Activated T-cell treated with anti-CD3 and anti-CD28 coated beads for 48 hours (primary cell): ENCODE results near the gene SGMS1.
"Not testable (repeated sequence)": the region's sequence is repeated elsewhere in the genome, so short reads cannot be mapped to it uniquely, and the experiment has no call there.

Experiments
- DNase-seq: peaks from one replicate; pipeline ENCODE4 v3.0.0-alpha.2; 2020; ENCODE audit warnings: low read depth

SGMS1 gene

DNA sequence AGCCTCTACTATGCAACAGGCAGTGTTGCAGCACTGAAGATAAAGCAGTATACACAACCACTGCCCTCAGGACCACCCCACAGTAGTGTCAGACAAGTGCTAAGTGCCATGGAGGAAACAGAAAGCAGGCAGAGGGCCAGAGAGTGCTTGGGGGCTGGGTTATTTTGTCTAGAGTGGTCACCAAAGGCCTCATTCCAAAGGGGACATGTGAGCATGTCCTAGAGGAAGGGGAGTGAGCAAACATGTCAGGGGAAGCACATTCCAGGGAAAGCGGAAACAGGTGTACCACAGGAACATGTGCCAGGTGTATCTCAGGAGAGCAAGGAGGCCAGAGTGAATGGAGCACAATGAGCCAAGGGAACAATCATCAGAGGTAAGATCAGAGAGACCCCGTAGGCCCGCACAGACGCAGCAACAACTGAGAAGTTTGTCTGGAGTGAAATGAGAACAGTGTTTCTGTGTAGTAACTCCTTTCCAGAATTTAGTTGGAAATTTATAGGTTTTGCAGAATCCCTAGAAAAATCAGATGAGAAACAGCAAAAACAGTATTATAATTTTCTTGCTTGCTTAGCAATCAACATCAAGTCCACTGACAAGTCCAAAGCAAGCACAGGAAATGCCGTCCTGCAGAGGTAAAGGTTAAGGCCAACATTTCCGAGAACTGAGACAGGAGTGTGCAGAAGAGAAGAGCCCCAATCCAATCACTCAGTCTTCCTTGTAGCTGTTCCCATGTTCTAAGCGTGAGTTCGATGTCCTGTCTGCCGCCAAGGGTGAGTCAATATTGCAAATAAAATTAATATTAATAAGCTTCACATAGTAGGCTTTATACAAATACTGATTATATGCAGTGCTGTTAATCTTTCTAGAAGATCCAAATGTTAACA lies 67.3 kb downstream of the SGMS1 start:
- no peak for DNase-seq

DNA sequence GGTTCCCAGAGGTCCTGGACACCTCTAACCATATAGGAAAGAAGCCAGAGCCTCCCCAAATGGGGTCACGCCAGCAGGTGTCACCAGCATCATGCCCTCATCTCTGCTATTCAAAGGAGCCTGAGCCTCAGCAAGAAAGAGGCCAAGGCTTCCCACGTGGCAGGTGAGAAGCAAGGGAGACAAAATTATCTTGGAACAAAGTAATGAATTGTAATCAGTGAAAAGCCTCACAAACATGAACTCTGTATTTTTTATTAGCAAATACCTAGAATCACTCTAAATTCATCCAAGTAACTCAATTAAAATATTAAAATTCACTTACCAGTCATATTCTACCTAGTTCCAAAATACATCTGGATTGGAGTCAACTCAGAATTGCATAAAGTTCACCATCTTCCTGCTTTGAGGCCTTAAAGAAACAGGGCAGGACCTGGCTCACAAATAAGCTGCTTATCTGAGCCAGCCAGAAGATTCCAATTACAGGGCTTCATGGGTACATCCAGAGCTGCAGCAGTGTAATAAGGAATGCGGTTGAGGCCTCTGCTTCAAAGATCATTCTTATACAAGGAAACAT lies 68.7 kb downstream of the SGMS1 start:
- no peak for DNase-seq

DNA sequence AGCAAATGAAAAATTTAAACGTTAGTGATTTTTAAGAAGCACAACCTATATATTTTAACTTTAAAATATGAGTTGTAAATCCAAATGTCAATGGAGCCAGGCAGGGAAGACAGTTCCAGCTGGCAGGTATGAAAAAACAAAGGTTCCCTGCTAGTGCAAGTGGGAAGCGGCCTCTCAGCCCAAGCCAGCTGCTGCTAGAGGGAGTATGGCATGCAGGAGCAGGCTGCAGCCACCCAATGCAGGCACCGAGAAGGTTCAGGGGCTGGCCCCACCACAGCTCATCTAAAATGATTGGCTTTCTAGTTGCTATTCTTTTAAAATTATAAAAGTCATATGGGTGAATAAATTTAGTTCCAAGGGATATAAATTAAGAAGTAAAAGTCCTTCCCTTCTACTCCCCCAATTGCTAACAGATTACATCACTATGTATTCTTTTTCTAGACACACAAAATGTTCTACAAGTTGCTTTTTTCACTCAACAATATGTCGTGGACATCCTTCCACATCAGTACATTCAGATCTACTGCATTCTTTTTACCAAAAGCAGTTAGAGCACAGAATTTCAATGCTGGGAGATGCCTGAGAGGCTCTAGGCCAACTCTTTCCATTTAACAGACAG lies 69.3 kb downstream of the SGMS1 start:
- DNase-seq, result no peak

DNA sequence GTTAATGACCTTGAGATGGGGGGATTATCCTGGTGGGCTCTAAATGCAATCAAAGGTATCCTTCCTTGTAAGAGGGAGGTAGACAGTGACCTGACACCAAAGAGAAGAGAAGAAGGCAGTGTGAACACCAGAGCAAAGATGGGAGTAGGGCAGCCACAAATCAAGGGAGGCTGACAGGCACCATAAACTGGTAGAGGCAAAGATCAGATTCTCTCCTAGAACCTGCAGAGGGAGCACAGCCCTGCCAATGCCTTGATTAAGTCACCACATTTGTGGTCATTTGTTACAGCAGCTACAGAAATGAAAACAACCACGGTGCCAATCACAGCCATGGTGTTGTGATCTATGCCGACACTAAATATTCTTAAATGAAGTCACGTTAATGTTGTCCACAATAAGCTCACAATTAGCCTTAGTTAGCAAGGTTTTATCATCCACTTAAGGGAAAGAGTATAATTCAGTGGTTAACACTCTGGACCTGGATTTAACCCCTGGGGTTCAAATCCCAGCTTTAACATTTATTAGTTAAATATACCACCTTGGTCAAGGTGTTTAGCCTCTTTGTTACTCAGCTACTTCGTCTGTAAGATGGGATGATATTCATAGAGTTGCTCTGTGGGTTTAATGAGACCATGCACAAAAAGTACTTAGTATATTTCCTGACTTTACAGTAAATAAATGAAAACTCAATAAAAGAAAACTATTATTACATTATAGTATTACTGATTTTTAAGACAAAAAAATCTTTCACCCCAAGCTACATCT lies 70.8 kb downstream of the SGMS1 start:
- no peak for DNase-seq

DNA sequence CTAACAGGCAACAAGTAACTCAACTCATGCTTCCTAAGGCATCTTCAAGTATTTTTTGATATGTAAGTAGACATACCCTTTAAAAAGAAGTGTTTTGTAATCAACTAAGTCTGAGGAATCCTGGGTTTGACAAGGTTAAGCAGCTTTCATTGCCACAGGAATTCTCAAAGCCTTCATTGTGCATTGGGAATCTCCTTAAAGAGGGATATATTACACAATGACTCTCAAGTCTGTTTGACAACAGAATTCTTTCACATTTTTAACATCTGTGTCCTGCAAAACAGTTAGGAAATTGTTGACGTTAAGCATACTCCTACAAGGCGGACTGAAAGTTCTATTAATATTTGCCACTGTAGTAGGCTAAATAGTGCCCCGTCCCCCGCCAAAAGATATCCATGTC lies 71.4 kb downstream of the SGMS1 start:
- no peak for DNase-seq

DNA sequence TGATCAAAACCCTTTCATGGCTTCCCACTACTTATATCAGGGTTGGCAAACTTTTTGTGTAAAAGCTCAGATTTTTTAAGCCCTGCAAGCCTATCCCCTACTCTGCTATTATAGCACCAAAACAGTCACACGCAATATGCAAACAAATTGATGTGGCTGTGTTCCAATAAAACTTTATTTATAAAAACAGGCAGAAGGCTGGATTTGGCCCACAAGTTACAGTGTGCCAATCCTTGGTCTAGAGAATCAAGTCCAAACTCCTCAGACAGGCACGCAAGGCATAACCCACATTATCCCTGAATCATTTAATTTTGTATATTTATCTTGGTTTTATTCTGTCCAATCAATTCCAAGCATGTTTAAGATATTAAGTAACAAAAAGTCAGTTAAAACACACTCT lies 71.9 kb downstream of the SGMS1 start:
- DNase-seq, result no peak

DNA sequence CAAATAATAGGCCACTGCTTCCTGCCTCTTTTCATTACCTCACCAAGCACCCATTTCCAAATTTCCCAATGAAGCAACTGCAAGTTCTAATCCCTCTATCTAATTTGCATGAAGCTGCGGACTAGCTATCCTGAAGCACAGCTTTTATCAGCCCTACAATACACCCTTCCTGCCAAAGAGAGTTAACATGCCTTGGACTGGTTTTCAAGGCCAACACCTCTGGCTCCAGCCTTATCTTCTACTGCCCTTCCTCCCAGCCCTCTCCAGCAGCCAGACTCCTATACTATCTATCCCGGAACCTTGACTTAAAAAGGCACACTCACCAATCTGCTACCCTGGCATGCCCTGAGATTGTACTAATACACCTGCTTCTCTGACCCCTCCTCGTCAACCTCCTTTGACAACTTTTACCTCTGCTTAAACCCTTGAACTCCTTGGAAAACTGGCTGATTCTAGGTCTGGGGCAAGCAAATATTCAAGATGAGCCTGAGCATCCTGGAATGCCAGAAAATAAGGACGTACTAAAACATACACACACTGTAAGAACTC lies 73.4 kb downstream of the SGMS1 start:
- DNase-seq, result no peak

DNA sequence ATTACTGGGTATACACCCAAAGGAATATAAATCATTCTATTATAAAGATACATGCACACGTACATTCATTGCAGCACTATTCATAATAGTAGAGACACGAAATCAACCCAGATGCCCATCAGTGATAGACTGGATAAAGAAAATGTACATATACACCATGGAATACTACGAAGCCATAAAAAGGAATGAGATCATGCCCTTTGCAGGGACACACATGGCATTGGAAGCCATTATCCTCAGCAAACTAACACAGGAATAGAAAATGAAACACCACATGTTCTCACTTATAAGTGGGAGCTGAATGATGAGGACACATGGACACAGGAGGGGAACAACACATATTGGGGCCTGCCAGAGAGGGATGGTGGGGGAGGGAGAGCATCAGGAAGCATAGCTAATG lies 74.6 kb downstream of the SGMS1 start:
- DNase-seq, result not testable (repeated sequence)

DNA sequence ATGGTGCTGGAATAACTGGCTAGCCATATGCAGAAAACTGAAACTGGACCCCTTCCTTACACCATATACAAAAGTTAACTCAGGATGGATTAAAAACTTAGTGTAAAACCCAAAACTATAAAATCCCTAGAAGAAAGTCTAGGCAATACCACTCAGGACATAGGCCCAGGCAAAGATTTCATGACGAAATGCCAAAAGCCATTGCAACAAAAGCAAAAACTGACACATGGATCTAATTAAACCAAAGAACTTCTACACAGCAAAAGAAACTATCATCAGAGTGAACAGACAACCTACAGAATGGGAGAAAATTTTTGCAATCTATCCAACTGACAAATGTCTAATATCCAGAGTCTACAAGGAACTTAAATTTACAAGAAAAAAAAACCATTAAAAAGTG lies 75.3 kb downstream of the SGMS1 start:
- not testable (repeated sequence) for DNase-seq

DNA sequence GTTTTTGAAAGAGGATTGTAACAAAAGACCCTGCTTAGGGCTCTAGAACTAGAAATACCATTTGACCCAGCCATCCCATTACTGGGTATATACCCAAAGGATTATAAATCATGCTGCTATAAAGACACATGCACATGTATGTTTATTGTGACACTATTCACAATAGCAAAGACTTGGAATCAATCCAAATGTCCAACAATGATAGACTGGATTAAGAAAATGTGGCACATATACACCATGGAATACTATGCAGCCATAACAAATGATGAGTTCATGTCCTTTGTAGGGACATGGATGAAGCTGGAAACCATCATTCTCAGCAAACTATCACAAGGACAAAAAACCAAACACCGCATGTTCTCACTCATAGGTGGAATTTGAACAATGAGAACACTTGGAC lies 77.5 kb downstream of the SGMS1 start:
- not testable (repeated sequence) for DNase-seq

DNA sequence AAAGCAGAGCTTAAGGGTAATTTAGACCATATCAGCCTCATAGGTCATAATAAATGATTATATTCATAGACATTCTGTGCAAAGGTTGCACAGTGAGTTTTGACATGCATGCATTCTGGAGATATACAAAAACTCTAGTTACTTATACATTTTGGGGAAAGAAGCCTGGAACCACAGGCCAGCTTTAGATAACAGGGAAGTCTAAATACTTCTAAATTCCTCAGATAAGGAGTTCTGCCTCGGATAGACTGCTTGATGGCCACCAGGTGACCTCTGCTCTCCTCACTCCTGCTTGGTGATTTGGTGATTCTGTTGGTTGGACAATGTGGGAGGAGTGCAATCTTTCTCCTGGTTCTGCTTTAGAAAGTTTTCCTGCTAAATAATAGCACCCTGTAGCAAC lies 77.9 kb downstream of the SGMS1 start:
- no peak for DNase-seq

DNA sequence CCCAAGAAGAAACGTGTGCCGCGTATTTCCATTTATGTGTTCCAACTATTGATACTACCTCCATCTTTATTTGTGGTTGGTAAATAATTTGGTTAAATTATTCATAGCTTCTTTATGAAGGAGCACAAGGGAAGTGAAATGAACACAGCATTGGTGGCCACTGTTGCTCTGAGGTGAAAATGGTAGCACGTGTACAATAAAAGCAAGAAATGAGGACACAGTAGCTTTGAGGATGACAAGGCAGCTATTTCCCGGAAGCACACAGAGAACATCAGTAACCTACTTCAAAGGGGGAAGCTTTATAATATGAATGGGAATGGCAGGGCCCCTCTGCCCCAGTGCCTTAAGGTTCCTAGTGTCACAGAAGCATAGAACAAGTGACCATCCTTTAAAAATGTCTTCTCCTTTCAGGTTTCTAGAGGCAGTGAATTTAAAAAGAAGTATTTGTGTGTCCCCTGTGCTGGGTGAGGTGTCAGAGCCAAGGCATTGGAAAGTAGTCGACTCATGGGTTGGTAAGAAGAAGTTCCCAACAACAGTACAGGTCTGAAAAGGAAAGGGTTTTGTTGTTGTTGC lies 78.8 kb downstream of the SGMS1 start:
- no peak for DNase-seq

DNA sequence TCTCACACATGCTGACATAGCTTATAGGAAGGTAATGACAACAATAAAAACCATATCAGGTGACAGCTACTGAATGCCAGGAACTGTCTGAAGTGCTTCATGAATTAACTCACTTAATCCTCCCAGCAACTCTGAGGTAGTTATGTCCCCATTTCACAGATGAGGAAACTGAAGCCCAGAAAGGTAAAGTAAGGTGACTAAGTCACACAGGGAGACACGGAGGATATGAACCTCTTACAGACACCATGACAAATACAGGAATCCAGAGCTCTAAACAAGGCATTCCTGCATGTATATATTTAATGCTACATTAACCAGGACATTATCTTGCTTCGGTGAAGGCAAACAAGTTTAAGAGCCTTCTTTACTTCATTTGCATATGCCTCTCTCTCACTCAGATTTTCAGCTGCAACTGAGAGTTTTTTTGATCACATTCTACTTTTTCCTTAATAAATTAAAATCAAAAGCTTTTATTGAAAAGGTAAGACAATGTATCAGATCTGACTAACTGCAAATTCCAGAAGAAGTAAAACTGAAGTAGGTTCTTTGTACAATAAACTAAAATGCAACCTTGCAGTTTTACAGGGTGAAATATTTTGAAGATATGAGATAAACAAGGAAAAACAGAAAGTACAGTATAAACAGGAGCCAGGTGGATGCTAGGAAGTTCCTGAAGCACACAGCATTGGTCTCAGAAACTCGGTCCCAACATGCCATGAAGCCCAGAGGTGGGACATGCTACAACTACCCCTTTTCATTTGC lies 79.5 kb downstream of the SGMS1 start:
- no peak for DNase-seq

DNA sequence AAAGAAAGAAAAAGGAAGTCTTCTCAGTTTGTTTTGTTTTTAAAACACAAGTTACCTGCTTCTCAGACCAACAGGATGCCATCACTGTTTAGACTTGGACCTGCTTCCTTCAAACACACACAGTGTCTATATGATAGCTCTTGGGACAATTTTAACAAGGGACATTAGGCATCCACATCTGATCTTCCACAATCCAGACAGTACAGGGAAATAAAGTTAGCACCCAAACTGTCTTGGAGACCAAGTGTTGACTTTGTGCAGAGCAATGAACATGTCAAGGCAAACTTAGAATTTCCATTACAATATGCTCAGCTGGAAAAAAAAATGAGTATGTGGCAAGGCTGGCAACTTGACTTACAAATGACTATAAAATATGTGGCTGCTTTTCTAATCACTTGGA lies 80.9 kb downstream of the SGMS1 start:
- DNase-seq, result no peak

DNA sequence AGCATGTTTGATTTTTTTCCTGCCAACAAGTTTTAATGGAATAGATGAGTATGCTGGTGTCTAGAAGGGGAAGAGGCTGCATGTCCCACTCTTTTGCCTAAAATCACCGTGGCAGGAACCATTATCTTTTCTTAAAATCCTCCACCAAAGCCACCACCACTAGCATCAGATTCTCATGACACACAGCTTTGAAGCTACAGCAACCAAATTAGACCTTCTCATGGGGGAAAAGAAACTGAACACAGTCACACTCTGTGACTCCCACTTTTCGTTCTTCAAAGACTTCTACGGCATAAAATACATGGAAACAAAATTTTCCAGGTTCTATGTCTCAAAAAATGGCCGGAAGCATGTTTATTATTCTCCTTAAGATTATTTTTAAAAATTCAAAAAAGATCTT lies 81.8 kb downstream of the SGMS1 start:
- DNase-seq, result no peak

DNA sequence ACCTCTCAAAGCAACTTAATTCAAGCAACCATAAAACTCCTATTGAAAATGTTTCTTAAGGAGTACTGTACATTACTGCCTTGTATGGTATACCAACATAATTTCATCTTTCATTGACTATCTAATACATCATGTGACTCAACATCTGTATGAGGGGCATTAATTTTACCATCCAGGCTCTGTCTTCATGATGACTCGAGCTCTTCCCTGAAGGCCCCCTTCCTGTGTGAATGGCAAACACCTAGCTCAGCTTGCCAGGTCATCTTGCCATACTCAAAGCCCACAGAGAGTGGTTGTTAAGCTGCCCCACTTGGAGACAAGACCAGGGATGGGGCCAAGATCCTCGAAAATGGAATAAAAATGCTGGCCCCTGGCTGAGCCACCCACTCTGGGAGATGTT lies 82.4 kb downstream of the SGMS1 start:
- no peak for DNase-seq

DNA sequence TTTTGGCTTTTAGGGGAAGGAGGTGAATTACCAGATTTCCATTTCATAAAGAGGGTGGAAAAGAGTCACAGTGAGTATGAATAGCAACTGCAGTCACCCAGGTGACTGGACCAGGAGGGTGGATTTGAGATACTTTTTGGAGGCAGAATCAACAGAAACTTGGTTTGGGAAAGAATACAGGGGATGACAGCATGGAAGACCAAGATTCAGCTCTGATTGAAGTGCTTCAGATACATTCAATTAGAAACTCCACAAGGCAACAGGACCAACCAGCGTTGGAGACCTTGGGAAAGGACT lies 83.0 kb downstream of the SGMS1 start:
- DNase-seq, result no peak

DNA sequence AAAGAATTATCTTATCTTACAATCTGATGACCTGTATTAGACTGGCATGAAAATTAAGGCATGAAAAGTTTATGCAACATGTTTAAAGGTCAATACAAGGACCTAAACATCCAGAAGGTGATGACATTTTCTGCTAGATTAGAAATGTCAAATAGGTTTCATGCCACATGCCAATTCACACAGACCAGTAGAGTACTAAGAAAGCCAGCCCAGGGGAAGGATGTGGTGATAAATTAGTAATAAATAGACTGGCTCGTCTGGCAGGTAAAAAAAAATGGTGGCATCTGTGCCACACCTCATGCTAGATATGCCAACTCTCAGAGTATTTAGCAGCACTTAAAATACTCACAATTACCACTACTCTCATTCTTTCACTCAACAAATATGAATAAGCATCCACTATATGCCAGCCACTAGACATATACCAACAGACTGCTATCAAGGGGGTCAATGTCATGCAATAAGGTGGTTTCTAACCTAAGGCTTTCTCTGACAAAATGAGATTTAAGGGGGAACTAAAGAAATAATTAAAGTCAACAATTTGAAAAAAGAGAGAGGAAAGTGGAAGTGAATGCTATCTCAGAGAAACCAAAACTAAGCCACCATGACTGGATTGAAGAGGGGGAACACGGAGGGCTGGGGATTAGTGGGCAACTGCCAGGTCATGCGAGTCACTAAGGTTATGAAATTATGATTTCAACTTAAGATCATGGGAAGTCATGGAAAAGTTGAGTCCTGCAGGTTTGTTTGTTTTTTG lies 83.5 kb downstream of the SGMS1 start:
- no peak for DNase-seq

DNA sequence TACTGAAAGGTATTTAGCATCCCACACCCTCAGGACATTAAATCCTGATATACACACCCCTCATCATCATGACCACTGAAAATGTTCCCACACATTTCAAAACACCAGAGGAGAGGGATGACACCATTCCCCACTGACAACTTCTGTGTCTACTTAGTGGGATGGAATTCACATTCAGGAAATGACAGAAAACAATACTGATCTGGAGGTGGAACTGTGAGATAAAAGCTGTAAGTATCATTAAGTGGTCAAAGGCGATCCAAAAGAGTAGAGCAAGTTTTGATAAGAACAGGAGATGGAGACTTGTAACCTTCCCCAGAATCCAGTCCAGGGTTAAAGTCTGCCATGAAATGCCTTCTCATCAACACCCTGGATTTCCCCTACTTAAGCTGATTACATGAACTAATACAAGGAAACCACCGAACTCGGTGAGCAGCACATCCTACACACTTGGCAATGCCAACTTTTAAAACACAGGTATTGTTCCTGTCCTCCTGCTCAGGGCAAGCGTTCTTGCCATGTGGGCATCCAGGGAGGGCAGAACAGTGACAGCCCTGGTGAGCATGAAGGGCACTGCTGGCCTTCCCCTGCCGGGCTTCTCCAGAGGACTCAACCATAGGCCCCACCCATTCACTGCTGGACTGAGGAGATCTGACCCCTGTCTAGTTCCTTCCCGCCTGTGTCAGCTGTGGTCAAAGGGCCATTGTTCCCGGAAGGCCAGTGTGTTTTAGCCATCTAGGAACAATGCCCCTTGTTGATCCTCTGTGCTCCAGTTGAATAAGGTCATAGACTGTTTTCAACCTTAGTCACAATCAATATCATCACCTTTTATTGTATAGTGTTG lies 85.0 kb downstream of the SGMS1 start:
- DNase-seq, result no peak
